Kasumi-1 (cell line): Measurements from ENCODE around the gene ARL13A.
"Not testable (repeated sequence)": the region's sequence is repeated elsewhere in the genome, so short reads cannot be mapped to it uniquely, and the experiment has no call there.

ENCODE experiments used
- DNase-seq, 2 experiments: peaks; one replicate each; lab custom pipeline; 2025; lab: John Stamatoyannopoulos, UW

ARL13A gene

DNA sequence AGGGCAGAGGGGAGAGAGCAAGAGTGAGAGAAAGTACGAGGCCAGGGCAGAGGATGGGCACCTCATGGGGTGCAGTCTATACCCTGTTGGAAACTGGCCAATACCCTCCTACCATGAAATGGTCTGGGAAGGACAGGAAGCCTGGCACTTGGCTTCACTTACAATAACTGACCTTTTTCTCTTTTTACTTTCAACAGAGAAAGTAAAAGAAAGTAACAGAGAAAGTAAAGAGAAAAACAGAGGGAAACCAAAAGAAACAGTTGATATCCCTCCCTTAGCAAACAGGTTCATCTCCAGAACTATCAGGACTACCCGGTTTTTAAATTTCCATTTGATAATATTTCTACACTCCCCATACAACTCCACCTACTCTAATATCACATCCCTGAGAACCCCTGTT, 20.6 kb downstream of the ARL13A start:
- no peak for DNase-seq

DNA sequence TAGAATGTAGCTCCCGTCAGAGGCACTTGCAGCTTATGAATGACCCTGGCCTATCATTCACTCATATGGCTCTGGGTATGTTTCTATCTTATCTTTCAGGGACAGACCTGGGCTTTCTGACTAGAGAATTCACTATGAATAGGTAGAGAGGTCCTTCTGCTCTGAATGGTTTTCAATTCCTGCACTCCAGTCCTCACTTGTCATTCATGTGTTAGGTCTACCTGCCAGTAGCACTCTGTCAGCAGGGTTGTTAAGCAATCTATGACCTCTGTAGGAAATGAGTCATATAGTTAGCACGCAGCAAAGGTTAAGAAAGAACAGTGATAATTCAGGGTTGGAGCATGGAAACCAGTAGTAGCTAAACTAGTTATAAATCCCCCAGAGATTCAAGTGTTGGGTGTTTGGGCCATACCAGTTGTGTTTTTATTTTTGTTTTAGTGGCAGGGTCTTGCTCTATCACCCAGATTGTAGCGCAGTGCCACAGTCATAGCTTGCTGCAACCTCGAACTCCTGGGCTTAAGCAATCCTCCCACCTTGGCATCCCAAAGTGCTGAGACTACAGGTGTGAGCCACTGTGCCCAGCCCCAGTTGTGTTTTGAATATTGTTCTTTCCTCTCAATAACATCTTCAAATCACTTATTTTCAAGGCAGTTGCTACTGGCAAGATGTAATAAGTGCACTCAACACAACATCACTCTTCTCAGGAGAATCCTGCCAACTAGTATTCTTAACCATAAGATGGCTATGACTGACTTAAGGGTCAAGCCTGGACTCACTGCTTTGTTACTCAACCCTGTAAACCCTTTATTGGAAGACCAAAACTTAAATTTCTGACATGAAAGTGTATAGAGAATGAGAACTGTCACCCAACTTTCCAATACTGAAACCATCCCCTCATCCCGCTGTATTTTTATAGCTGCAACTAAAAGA, 25.1 kb downstream of the ARL13A start:
- DNase-seq: no peak

DNA sequence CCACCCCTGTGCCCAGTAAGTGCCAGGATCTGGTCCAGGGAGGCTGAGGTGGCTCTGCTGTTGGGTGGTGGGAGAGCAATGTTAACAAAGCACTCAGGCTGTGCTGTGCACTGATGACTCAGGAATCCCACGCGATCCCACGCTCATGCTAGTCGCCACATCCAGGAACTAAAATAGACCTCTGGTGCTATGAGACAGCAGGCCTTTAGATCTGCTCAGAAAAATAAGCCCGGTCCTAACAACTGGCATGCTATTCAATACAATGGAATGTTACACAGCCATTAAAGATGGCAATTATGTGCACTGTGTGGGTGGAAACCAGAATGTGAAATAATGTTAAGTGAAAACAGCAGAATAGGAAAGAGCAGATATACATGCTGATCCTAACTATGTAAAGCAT, 26.0 kb downstream of the ARL13A start:
- DNase-seq: no peak

DNA sequence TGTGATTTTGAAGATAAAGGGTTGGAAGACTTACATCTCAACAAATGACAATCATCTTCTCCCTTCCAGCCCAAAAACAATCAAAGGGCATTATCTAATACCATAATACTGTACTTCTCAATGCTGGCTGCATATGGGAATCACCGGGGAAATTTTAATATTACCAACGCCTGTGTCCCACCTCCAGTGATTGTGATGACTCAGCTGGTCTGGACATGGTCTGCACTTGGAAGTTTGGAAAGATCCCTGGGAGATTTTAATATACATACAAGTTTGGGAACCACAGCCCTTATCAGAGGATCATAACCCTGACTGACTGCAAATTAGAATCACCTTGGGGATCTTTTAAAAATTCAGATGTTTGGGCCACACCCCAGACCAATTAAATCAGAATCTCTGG, 29.9 kb downstream of the ARL13A start:
- DNase-seq: no peak

DNA sequence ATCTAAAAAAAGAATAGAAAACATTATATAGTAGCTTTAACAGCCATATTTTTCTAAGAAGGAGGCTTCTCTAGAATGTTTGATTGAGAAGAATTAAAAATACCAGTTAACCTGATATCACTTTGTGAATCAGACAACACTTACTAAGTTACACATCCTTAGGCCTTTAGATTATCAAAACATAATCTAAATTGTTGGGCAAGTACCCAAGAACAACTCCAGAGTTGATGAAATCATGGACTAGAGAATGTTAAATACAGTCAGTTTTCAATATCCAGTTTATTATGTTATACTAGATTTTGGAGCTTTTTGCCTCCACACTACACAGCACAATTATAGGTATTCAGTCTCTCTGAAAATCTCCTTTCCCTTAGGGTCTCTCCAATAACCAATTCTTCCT, 39.6 kb downstream of the ARL13A start:
- DNase-seq: no peak

DNA sequence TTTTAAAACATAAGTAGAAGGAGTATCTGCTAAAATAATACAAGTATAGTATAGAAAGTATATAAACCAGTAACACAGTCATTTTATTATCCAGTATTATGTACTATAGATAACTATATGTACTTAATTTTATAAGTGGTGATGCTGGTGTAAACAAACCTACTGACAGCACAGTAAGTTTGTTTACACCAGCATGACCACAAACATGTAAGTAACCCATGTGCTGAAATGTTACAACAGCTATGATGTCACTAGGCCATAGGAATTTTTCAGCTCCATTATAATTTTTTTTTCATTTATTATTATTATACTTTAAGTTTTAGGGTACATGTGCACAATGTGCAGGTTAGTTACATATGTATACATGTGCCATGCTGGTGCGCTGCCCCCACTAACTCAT, 42.5 kb downstream of the ARL13A start:
- not testable (repeated sequence) for DNase-seq

DNA sequence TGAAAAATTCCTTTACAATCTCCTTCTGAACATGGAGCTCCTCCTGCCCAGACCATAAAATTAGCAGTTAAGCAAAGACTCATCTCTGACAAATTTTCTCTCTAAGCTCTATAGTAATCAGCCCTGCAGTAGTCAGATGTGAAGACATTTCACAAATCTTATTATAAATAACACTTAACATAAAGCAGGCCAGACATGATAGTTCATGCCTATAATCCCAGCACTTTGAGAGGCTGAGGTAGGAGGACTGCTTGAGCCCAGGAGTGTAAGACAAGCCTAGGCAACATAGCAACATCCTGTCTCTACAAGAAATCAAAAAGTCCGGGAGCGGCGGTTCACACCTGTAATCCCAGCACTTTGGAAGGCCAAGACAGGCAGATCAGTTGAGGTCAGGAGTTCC, 52.5 kb downstream of the ARL13A start:
- DNase-seq: no peak

DNA sequence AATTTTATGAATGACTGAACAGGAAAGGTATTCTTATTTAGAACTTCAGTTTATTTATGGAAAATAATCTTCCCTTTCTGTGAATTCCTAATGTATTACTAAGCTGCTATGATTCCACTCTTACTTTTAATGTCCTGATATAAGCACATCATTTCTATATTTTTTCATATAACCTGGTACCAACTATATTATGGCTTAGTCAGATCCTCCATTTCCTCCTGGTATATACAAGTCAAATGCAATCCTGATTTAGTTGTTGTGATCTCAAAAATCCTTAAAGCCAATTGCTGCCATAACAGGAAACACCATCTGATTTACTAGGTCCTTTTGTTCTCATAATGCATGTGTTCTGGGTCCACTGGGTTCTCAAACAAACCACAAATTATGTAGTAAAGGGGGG, 55.6 kb downstream of the ARL13A start:
- no peak for DNase-seq

DNA sequence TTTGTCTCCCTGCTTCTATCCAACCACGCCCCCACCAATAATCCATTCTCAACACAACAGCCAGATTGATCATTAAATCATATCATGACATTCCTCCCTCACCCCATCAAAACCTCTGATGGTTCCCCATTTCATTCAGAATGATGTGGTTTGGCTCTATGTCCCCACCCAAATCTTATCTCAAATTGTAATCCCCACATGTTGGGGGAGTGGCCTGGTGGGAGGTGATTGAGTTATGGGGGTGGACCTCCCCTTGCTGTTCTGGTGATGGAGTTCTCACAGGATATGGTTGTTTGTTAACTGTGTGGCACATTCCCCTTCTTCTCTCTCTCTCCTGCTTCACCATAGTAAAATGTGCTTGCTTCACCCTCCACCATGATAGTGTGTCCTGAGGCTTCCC, 59.1 kb downstream of the ARL13A start:
- DNase-seq: no peak

DNA sequence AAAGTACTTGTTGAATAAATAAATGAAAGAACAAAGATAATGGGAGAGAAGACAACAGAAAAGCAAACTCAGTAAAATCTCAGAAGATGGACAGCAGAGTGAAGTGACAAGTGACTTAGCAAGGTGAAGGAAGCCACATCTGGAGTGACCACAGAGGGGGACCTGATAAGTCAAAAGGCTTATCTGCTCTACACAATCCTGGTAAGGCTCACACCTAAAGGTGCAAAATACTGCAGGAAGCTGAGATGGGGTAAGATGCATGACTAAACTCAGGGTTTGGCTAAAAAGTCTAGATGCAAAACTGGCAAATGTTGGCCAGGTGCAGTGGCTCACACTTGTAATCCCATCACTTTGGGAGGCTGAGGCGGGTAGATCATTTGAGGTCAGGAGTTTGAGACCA, 60.2 kb downstream of the ARL13A start:
- DNase-seq: no peak

DNA sequence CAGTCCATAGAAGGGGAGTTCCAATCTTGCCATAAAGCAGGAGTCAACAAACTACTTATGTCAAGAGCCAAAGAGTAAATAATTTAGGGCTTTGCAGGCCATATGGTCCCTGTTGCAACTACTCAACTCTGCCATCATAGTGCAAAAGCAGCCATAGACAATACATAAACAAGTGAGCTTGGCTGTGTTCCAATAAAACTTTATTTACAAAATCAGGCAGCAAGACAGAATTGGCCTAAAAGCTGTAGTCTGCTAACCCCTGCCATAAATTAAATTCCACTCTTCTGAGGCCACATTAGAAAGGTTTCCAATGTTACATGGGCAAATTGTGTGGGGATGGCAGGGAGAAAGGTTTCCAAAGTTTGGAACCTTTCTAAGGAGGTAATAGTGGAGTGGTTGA, 67.7 kb downstream of the ARL13A start:
- DNase-seq: no peak

DNA sequence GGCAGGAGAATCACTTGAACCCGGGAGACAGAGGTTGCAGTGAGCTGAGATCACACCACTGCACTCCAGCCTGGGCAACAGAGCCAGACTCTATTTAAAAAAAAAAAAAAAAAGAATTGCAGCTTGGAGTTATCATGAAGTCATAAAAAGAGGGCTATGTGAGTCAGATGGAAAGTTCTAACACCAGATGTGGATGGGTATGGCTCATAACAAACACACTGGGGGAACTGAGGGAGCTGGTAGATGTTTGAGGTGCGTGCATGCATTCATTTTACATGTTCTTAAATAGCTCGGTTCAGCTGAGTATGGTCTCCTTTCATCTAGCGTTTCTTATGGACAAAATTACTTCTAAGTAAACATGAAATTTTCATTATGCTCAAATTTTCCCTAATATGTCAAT, 70.7 kb downstream of the ARL13A start:
- no peak for DNase-seq
